Choroid plexus epithelial cell (primary cell): ENCODE measurements around the gene GDI1.

Source experiments
- DNase-seq: peaks from one replicate; pipeline ENCODE4 v3.0.0-alpha.2; 2010; ENCODE audit warnings: low read depth
- H3K4me3 ChIP-seq: 2 replicates; pipeline ENCODE4 v1.5.1; 2011; ENCODE audit warnings: low read depth, mild to moderate bottlenecking, control low read depth, low read length, moderate library complexity
- CTCF ChIP-seq: conservative IDR thresholded peaks from 2 replicates; pipeline ENCODE4 v1.5.1; 2011; ENCODE audit warnings: low read depth, mild to moderate bottlenecking, control low read depth, inconsistent platforms, low read length, moderate library complexity

GDI1 gene

GRCh38 chrX:154458116-154458953 is 21.4 kb downstream of the GDI1 start, which contains the start of gene PLXNA3:
TSS of gene PLXNA3 (plus strand) at chrX:154458281. CDS start at chrX:154460184, 1,903 bp downstream.
- peak; percentile 37 for DNase-seq
- H3K4me3 ChIP-seq: peak within 1 kb of the TSS; percentile 70
- no peak for TF ChIP-seq CTCF

GRCh38 chrX:154458954-154459778 is 22.2 kb downstream of the GDI1 start:
- peak overlapping the region; percentile 70 for H3K4me3 ChIP-seq
- no peak for DNase-seq
- TF ChIP-seq CTCF: no peak

- peak overlapping the region; percentile 70 for H3K4me3 ChIP-seq
- TF ChIP-seq CTCF: no peak
- no peak for DNase-seq
These were observed 22.9 kb downstream of the GDI1 start for GRCh38 chrX:154459832-154460231.

GRCh38 chrX:154460326-154460725 is 23.4 kb downstream of the GDI1 start:
- H3K4me3 ChIP-seq: no peak overlapping the region
- TF ChIP-seq CTCF: no peak
- DNase-seq: no peak

GRCh38 chrX:154462396-154462795 is 25.4 kb downstream of the GDI1 start:
- no peak overlapping the region for H3K4me3 ChIP-seq
- no peak for TF ChIP-seq CTCF
- no peak for DNase-seq

GRCh38 chrX:154463611-154464220 is 26.8 kb downstream of the GDI1 start:
- no peak overlapping the region for H3K4me3 ChIP-seq
- no peak for TF ChIP-seq CTCF
- DNase-seq: no peak
